A673 (cell line): ENCODE data around the gene OSBP2.

Experiments
- EZH2 ChIP-seq: fragments of 200-600 bp; sonication (generic); IDR thresholded peaks from 2 replicates; pipeline ENCODE4 v1.6.1; 2017; ENCODE audit warnings: borderline replicate concordance, low read depth, mild to moderate bottlenecking, mixed read lengths, antibody characterized with exemption, low read length; ENCODE audit not compliant: poor library complexity, severe bottlenecking
- TF ChIP-seq, protein P1 (sequence below): fragments of 300-800, 200-600 bp; sonication (generic); conservative IDR thresholded peaks from 2 replicates; pipeline ENCODE4 v1.5.1; 2017; ENCODE audit warnings: low read depth, mild to moderate bottlenecking, antibody characterized with exemption, low read length, moderate library complexity, mixed read lengths

GRCh38 chr22:30687358-30687757 is 7.3 kb upstream of the OSBP2 start:
- TF ChIP-seq EZH2: no peak
- TF ChIP-seq, protein P1, sequence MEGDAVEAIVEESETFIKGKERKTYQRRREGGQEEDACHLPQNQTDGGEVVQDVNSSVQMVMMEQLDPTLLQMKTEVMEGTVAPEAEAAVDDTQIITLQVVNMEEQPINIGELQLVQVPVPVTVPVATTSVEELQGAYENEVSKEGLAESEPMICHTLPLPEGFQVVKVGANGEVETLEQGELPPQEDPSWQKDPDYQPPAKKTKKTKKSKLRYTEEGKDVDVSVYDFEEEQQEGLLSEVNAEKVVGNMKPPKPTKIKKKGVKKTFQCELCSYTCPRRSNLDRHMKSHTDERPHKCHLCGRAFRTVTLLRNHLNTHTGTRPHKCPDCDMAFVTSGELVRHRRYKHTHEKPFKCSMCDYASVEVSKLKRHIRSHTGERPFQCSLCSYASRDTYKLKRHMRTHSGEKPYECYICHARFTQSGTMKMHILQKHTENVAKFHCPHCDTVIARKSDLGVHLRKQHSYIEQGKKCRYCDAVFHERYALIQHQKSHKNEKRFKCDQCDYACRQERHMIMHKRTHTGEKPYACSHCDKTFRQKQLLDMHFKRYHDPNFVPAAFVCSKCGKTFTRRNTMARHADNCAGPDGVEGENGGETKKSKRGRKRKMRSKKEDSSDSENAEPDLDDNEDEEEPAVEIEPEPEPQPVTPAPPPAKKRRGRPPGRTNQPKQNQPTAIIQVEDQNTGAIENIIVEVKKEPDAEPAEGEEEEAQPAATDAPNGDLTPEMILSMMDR: no peak
